ENCODE data around the gene TAF13. TPM values are rescaled to one million over a fixed set of nuclear protein-coding genes. Genes with fewer than 3 reads are reported as not detected.

The TAF13 gene
- 22.4 and 24.9 TPM in 2 replicates for total RNA-seq
- long read RNA-seq = 0 reads

DNA sequence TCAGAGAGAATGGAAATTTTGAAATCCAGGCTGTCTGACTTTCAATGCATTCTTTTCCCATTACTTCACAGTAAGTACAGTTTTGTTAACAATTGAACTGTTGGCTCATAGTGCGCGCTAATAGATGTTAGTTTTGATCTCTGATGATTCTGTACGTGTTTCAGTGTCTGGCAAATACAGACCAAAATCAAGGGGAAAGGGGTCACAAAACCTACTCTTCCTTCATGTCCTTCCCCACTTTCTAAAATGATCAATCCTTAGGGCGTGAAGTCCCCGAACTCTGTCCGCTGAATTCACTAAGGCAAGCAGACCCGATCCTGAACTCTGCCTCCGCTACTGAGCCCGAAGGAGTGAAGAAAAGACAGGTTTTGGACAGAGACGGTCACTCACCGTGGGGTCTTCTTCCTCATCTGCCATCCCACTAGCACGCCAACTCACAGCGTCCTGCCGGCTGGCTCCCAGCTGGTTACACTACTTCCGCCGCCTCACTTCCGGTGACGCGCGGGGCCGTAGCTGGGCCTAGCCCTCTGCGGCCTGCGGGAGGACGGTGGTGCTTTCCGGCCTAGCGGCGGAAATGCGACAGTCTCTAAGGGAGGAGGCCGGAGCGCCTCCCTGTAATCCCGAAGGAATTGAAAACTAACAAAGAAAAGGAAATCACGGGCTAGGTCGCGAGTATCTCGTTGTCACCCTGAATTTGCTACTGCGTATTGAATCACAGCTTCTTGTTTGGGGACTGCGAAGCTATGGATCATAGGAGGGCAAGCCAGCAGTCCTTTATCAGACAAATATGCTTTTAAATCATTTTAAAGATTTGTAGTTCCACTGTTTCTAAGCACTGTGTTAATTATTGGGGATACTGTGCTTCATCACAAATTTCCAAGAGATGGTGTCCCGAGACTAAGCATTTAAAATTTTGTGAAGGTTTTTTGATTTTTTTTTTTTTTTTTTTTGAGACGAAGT lies at the start of gene TAF13:
Gene TAF13 (minus strand): TSS at position 473 of the 960 bp plus-strand sequence. CDS start 56 bp downstream, at position 417.
- no peaks in the 10 kb centered on the region for H3K27me3 Mint-ChIP-seq (ENCODE audit: low read depth)
- TF ChIP-seq, protein P1, sequence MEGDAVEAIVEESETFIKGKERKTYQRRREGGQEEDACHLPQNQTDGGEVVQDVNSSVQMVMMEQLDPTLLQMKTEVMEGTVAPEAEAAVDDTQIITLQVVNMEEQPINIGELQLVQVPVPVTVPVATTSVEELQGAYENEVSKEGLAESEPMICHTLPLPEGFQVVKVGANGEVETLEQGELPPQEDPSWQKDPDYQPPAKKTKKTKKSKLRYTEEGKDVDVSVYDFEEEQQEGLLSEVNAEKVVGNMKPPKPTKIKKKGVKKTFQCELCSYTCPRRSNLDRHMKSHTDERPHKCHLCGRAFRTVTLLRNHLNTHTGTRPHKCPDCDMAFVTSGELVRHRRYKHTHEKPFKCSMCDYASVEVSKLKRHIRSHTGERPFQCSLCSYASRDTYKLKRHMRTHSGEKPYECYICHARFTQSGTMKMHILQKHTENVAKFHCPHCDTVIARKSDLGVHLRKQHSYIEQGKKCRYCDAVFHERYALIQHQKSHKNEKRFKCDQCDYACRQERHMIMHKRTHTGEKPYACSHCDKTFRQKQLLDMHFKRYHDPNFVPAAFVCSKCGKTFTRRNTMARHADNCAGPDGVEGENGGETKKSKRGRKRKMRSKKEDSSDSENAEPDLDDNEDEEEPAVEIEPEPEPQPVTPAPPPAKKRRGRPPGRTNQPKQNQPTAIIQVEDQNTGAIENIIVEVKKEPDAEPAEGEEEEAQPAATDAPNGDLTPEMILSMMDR (conservative IDR thresholded peaks at IDR 0.05) = peak; percentile 43
- H3K4me3 Mint-ChIP-seq = peak within 1 kb of the TSS; percentile 95
- peaks cover 28% of the 10 kb centered on the region for H3K4me1 Mint-ChIP-seq
- H3K9me3 Mint-ChIP-seq = peaks cover 3% of the 10 kb centered on the region
- peak within 1 kb of the TSS; percentile 93 for H3K27ac Mint-ChIP-seq (ENCODE audit: unreplicated experiment)
- DNase-seq (ENCODE audit: low read depth, low spot score) = peak; percentile 83
- H3K36me3 Mint-ChIP-seq (ENCODE audit: low read depth) = peaks cover 10% of the 10 kb centered on the region

- no peaks in the 10 kb centered on the region for H3K9me3 Mint-ChIP-seq
- TF ChIP-seq, protein P1 (conservative IDR thresholded peaks at IDR 0.05) = no peak
- H3K27ac Mint-ChIP-seq (ENCODE audit: unreplicated experiment) = no peak overlapping the region
- no peak for DNase-seq (ENCODE audit: low read depth, low spot score)
- H3K4me1 Mint-ChIP-seq = no peaks in the 10 kb centered on the region
- H3K27me3 Mint-ChIP-seq (ENCODE audit: low read depth) = peaks cover 36% of the 10 kb centered on the region
- H3K36me3 Mint-ChIP-seq (ENCODE audit: low read depth) = no peaks in the 10 kb centered on the region
- no peak overlapping the region for H3K4me3 Mint-ChIP-seq
Measured at GRCh38 chr1:109120356-109120755, 44.6 kb upstream of the TAF13 start.

GRCh38 chr1:109118089-109118488 lies 42.3 kb upstream of the TAF13 start:
- Mint-ChIP-seq H3K9me3 (no peaks in the 10 kb centered on the region), H3K4me1 (peaks cover 5% of the 10 kb centered on the region), H3K27me3 (ENCODE audit: low read depth) (peaks cover 57% of the 10 kb centered on the region), H3K4me3 (no peak overlapping the region), H3K27ac (ENCODE audit: unreplicated experiment) (no peak overlapping the region), H3K36me3 (ENCODE audit: low read depth) (no peaks in the 10 kb centered on the region)
- no peak for DNase-seq (ENCODE audit: low read depth, low spot score)
- TF ChIP-seq, protein P1 (conservative IDR thresholded peaks at IDR 0.05) = no peak

- Mint-ChIP-seq H3K9me3 (no peaks in the 10 kb centered on the region), H3K27ac (ENCODE audit: unreplicated experiment) (no peak overlapping the region), H3K4me3 (no peak overlapping the region), H3K27me3 (ENCODE audit: low read depth) (peaks cover 72% of the 10 kb centered on the region), H3K36me3 (ENCODE audit: low read depth) (no peaks in the 10 kb centered on the region), H3K4me1 (peaks cover 22% of the 10 kb centered on the region)
- TF ChIP-seq, protein P1 (conservative IDR thresholded peaks at IDR 0.05) = no peak
- DNase-seq (ENCODE audit: low read depth, low spot score) = no peak
Measured at GRCh38 chr1:109116286-109116685, 40.5 kb upstream of the TAF13 start.

- H3K36me3 Mint-ChIP-seq (ENCODE audit: low read depth) = no peaks in the 10 kb centered on the region
- H3K27ac Mint-ChIP-seq (ENCODE audit: unreplicated experiment) = no peak overlapping the region
- no peak for DNase-seq (ENCODE audit: low read depth, low spot score)
- no peaks in the 10 kb centered on the region for H3K9me3 Mint-ChIP-seq
- H3K4me3 Mint-ChIP-seq = no peak overlapping the region
- TF ChIP-seq, protein P1 (conservative IDR thresholded peaks at IDR 0.05) = no peak
- H3K4me1 Mint-ChIP-seq = peaks cover 22% of the 10 kb centered on the region
- H3K27me3 Mint-ChIP-seq (ENCODE audit: low read depth) = peaks cover 76% of the 10 kb centered on the region
Measured at GRCh38 chr1:109115685-109116084, 39.9 kb upstream of the TAF13 start.
